Measurements from ENCODE around the gene HMCN1.

HMCN1 gene

DNA sequence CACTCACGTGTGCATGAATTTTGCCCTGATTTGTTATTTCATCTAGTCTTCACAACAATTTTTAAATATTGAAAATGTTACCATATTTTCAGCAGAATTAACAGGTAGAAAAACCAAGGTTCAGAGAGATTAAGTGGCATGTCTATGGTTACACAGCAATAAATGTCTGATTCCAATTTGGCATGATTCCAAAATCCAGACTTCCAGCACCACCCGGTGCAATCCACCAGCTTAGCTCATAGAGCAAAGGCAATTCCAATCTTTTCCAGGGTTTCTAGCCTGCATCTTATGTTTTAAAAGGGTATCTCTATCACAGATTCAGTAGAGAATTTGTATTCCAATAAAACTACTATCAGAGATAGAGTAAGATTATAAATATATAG lies 479.0 kb downstream of the HMCN1 start:
- in situ Hi-C loops (cut with HindIII; ENCODE audit: low pct_unique_long_range_greater_than_20kb, low sequenced_read_pairs) = no loop called here
- no peak for DNase-seq (ENCODE audit: low read depth in 1 of 2, low spot score in 1 of 2)
- no peak for TF ChIP-seq JUND (IDR thresholded peaks at IDR 0.05; ENCODE audit: low read depth)

DNA sequence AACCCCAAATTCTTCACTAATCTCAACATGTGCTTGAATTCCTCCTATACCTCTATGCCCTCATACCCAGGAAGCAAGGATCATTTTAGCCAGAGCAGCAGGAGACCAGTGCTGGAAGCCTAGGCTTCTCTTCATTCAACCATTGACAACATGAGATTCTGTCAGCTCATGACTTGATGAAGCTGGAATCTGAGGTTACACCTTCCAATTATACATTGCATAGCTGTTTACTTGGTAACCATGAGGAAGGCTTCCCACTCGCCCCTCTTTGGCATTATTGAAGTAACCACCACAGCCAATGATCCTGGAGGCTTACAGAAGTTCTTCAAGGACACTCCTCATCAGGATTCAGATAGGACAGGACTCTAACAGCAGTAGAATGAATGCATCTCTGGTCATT lies 480.6 kb downstream of the HMCN1 start:
- TF ChIP-seq JUND (IDR thresholded peaks at IDR 0.05; ENCODE audit: low read depth) = no peak
- no peak for DNase-seq (ENCODE audit: low read depth in 1 of 2, low spot score in 1 of 2)
- in situ Hi-C loops (cut with HindIII; ENCODE audit: low pct_unique_long_range_greater_than_20kb, low sequenced_read_pairs) = no loop called here

DNA sequence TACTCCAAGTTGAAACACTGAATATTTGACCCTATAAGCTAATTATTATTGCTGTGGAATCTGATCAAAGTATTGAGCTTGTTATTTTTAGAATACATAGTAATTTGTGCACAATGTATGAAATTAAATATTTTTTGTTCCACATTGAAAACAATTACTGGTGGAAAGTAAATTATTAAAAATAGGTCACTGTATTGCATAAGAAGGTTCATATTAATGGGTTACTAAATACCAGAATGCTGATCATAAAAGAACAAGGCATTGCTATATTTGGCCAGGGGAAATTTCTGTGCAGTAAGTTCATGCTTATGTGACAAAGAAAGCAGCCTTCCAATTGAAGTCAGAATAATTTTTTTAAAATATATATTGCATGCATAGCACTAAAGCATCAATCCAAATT lies 481.4 kb downstream of the HMCN1 start:
- TF ChIP-seq JUND (IDR thresholded peaks at IDR 0.05; ENCODE audit: low read depth) = no peak
- no peak for DNase-seq (ENCODE audit: low read depth in 1 of 2, low spot score in 1 of 2)
- in situ Hi-C loops (cut with HindIII; ENCODE audit: low pct_unique_long_range_greater_than_20kb, low sequenced_read_pairs) = no loop called here

DNA sequence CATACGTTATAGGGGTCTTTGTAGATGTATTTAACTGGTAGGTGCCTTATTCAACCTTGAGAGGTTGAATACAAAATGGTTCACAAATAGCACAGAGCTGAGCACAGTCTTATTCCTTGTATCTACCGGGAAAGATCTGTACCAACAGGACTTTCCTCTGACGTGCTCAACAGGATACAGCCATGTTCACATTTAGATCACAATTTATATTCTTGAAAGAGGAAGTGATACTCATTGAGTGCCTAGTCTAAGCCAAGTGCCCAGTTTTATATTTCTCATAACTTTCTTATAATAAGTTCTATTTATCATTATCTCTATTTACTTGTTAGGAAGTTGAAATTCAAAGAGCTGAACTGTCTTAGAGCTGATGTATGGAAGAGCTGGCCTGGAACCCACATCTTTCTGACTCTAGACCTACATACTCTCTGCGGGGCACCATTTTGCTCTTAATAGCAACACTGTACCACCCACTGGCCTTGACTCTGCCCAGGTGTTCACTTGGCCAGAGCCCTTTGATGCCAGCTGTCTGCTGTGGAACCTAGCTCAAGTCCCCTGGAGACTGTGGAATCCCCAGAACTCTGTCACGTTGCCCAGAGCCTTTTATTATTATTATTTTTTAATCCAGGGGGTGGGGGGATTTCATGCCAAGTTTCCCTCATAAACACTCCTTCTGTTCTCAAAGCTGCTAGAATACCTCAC lies 484.6 kb downstream of the HMCN1 start:
- DNase-seq (ENCODE audit: low read depth in 1 of 2, low spot score in 1 of 2) = no peak
- in situ Hi-C loops (cut with HindIII; ENCODE audit: low pct_unique_long_range_greater_than_20kb, low sequenced_read_pairs) = no loop called here
- no peak for TF ChIP-seq JUND (IDR thresholded peaks at IDR 0.05; ENCODE audit: low read depth)

DNA sequence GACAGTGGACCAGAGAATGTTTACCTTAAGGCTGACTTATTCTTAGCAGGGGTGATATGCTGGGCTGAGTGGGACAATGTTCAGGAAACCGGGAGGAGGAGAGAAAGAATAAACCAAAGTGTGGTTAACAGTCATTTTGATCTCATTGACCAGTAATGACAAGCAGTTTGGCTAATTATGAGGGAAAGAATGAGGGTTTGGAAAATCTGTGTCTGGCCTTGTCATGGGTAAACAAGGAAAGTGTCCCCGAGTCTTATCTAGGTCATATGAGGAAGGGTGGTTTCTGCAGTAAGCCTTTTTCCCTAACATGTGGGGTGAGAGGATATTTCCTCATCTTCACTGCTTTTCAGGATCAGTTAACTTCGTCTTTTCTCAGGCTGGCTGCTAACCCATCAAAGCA lies 485.9 kb downstream of the HMCN1 start:
- TF ChIP-seq JUND (IDR thresholded peaks at IDR 0.05; ENCODE audit: low read depth) = no peak
- in situ Hi-C loops (cut with HindIII; ENCODE audit: low pct_unique_long_range_greater_than_20kb, low sequenced_read_pairs) = no loop called here
- no peak for DNase-seq (ENCODE audit: low read depth in 1 of 2, low spot score in 1 of 2)

DNA sequence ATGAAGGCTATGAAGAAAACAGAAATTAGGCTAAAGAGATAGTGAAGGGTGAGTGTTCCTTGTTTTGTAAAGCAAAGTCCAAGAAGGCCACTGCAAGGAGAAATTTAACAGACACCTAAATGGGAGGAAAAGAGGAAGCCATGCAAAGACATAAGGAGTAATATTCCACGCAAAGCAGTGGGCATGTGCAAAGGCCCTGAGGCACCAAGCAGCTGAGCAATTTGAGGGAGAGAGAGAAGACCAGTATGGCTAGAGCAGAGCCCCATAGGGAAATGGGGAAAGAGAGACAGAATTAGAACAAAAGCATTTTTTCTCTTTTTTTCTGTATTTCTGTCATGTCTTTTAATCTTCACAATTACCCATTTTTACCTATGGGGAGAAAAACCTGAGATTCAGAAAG lies 486.7 kb downstream of the HMCN1 start:
- no peak for DNase-seq (ENCODE audit: low read depth in 1 of 2, low spot score in 1 of 2)
- in situ Hi-C loops (cut with HindIII; ENCODE audit: low pct_unique_long_range_greater_than_20kb, low sequenced_read_pairs) = no loop called here
- no peak for TF ChIP-seq JUND (IDR thresholded peaks at IDR 0.05; ENCODE audit: low read depth)

DNA sequence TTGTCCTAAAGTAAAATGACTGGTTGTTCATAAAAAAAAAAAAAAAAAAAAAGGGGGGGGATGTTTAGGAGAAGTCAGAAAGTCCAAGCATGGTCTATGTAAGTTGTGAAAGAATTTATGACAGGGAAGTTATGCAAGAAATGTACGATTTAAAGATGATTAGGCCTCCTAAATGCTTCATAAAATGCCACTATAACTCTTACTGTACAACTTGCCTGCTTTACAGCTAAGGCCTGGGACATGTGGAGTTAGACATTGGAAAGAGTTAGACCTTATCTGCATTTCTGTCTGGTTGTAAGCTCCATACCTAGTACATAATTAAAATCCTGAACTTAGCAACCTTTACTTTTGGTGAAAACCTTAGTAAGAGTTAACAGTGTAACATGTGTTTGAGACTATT lies 490.9 kb downstream of the HMCN1 start:
- TF ChIP-seq JUND (IDR thresholded peaks at IDR 0.05; ENCODE audit: low read depth) = peak; percentile 86; the same call in 1 of the 2 replicates
- in situ Hi-C loops (cut with HindIII; ENCODE audit: low pct_unique_long_range_greater_than_20kb, low sequenced_read_pairs) = no loop called here
- DNase-seq (ENCODE audit: low read depth in 1 of 2, low spot score in 1 of 2) = peak in 1 of 2 experiments; percentile 93

DNA sequence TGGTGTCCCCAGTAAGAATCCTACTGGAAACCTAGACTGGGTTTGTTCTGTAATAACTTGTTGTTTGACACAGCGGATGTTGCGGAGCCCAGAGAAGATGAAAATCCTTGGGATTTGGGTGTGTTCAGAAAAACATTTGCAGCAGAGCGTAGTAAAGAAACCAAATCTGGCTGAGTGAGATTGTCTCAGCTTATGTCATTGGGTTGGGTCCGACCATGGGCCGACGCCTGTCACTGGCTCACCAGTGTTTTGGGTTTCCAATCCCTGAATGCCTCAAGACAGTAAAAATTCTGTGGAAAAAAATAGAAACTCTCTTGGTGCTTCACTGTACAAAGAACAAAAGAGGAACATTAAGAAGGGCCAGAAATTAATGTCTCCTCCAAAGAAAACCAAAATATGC lies 494.6 kb downstream of the HMCN1 start:
- no peak for TF ChIP-seq JUND (IDR thresholded peaks at IDR 0.05; ENCODE audit: low read depth)
- in situ Hi-C loops (cut with HindIII; ENCODE audit: low pct_unique_long_range_greater_than_20kb, low sequenced_read_pairs) = no loop called here
- no peak for DNase-seq (ENCODE audit: low read depth in 1 of 2, low spot score in 1 of 2)

DNA sequence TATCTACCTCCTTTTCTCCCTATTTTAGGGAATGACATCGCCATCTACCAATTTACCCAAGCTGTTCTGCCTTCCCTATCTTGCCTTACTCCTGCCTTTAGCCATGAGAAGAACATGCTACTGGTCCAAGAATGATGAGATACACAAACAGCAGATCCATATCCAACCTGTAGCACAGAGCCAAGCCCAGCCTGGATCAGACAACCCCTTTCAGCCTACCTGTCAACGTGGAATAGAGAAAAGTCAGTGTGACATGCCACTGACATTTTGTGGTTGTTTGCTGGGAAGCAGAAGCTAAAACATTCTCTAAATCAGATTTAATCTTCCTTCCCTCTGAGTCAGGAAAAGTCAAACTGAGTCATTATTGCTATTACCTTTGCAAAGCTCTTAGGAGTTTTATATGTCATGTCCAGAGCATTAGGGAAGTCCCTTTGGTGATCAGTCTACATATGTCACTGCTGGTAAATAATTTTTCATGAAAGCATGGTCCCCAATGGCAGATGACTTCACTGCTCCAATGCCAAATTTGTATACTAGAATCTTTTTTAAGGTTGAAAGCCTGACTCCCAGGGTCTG lies 497.8 kb downstream of the HMCN1 start:
- peak; percentile 69; the same call in 1 of the 2 replicates for TF ChIP-seq JUND (IDR thresholded peaks at IDR 0.05; ENCODE audit: low read depth)
- in situ Hi-C loops (cut with HindIII; ENCODE audit: low pct_unique_long_range_greater_than_20kb, low sequenced_read_pairs) = no loop called here
- peak in 1 of 2 experiments; percentile 97 for DNase-seq (ENCODE audit: low read depth in 1 of 2, low spot score in 1 of 2)

DNA sequence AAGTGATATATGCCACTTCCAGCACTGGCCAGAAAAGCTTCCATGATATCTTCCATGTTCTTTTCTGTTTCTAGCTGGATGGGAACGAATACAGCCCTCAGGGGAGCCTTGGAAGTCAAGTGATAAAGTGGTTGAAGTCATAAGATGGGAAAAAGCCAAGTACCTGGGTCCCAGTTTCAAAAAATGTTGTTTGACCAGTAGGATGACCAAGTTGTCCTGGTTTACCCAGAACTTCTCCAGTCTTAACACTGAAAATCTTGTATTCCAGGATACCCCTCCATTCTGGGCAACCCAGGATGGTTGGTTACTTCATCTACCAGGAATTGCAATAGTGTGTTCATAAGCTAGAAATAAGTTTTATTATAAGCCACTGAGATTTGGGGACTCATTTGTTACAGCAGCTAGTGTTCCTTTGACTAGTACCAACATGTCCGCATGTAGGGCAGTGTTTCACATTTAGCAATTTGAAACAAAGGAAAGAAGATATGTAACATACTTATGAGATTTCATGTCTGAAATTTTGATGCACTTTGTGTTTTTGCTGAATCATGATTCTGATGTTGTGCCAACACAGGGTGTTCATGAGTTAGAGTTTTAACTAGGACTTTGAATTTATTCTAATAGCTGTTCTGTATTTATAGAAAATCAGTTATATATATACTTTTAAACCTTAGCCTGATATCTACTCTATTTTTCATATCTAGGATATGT lies 500.9 kb downstream of the HMCN1 start:
- DNase-seq (ENCODE audit: low read depth in 1 of 2, low spot score in 1 of 2) = peak in 1 of 2 experiments; percentile 60
- in situ Hi-C loops (cut with HindIII; ENCODE audit: low pct_unique_long_range_greater_than_20kb, low sequenced_read_pairs) = no loop called here

DNA sequence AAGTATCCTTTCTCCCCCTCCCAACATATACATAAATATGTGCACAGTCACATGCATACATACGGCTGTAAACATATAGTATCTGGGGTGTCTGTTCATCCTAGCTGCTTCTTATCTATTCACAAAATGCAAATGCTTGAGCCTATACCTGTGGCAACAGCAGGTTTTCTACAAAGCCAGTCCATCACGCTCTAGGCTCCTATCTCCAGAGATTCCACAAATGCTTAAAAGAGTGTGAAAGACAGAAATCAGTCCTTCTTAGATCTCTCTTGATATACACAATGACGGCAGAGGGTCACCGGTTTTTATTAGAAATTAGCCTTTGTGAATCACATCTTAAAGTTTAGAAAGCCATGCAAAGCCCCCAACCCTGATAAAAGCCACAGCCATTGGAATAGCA lies 501.5 kb downstream of the HMCN1 start:
- DNase-seq (ENCODE audit: low read depth in 1 of 2, low spot score in 1 of 2) = no peak
- no peak for TF ChIP-seq JUND (IDR thresholded peaks at IDR 0.05; ENCODE audit: low read depth)
- in situ Hi-C loops (cut with HindIII; ENCODE audit: low pct_unique_long_range_greater_than_20kb, low sequenced_read_pairs) = no loop called here

More for the DNA sequence above, 500.9 kb downstream of the HMCN1 start:
- TF ChIP-seq JUND (IDR thresholded peaks at IDR 0.05; ENCODE audit: low read depth) = no peak

DNA sequence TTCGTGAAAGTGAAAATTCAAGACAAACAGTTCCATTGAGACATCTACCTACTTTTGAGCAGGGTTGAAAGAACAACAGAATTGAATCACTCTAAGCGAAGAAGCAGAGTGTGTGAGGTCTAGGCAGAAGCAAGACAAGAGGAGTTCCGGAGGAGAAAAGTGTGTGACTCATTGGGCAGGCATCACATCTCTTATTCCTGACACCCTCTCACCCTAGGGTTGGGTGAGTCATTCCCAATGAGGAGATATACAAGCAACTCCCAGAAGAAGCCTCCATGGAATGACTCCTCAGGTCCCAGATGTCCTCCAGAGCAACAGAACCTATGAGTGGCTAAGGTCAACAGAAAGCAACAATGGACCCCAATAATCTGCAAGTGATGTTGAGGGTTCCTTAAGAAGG lies 502.7 kb downstream of the HMCN1 start:
- no peak for DNase-seq (ENCODE audit: low read depth in 1 of 2, low spot score in 1 of 2)
- TF ChIP-seq JUND (IDR thresholded peaks at IDR 0.05; ENCODE audit: low read depth) = no peak
- in situ Hi-C loops (cut with HindIII; ENCODE audit: low pct_unique_long_range_greater_than_20kb, low sequenced_read_pairs) = no loop called here

DNA sequence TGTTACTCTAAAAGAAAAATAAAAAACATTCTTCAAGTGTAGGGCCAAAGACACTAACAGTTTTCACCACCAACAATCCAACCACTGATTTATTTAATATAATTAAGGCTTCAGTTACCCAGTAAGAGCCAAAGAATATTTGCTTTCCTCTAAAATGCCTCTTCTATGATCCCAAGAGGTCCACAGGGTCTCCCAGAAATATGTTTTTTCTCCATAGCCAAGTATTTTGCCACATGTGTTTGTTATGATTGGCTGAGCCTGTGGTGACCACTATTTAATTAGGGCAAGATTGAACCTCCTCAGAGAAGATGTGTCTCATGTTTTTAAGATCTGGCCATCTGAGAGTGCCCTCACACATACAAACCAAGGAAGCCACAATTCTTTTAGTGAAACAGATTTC lies 505.0 kb downstream of the HMCN1 start:
- in situ Hi-C loops (cut with HindIII; ENCODE audit: low pct_unique_long_range_greater_than_20kb, low sequenced_read_pairs) = no loop called here
- no peak for DNase-seq (ENCODE audit: low read depth in 1 of 2, low spot score in 1 of 2)

More for the DNA sequence above, 505.0 kb downstream of the HMCN1 start:
- no peak for TF ChIP-seq JUND (IDR thresholded peaks at IDR 0.05; ENCODE audit: low read depth)

Measured in T47D (cell line).